ENCODE data around the gene HMGN4. TPM values are rescaled to one million over a fixed set of nuclear protein-coding genes. Genes with fewer than 3 reads are reported as not detected.
A peak's percentile ranks its signal among the peaks of the same experiment; 100 is the strongest.

The HMGN4 gene
- total RNA-seq, 1 donor from 2014 or later = 58.4 TPM

GRCh38 chr6:26553635-26554446 lies 15.7 kb downstream of the HMGN4 start:
- no peaks in the 10 kb centered on the region for H3K27me3 ChIP-seq
- TF ChIP-seq POLR2AphosphoS5 (IDR thresholded peaks at IDR 0.05; ENCODE audit: insufficient read depth in 1 of 2, low read depth in 1 of 2) (peak in 1 of 2 donors; percentile 80), POLR2A (IDR thresholded peaks at IDR 0.05) (no peak), CTCF (IDR thresholded peaks at IDR 0.05) (no peak)
- H3K36me3 ChIP-seq = no peaks in the 10 kb centered on the region
- H3K27ac ChIP-seq = peak overlapping the region; percentile 91
- peaks cover 7% of the 10 kb centered on the region for H3K4me1 ChIP-seq
- intact Hi-C loops (cut with DNase I) = loop anchor here (5.0 to 10.0 kb wide), 2 partner anchors 242 to 1281 kb away; a partner anchor contains a TSS
- DNase-seq (ENCODE audit: extremely low spot score in 2 of 2) = no peak
- peak overlapping the region; percentile 49 to 51 for H3K4me3 ChIP-seq
- H3K9me3 ChIP-seq = no peaks in the 10 kb centered on the region

GRCh38 chr6:26554447-26554696 lies 16.2 kb downstream of the HMGN4 start:
- H3K4me3 ChIP-seq = peak overlapping the region; percentile 49 to 51
- TF ChIP-seq POLR2AphosphoS5 (IDR thresholded peaks at IDR 0.05; ENCODE audit: insufficient read depth in 1 of 2, low read depth in 1 of 2) (no peak), CTCF (IDR thresholded peaks at IDR 0.05) (no peak), POLR2A (IDR thresholded peaks at IDR 0.05) (no peak)
- H3K9me3 ChIP-seq = no peaks in the 10 kb centered on the region
- peaks cover 7% of the 10 kb centered on the region for H3K4me1 ChIP-seq
- DNase-seq (ENCODE audit: extremely low spot score in 2 of 2) = no peak
- H3K27me3 ChIP-seq = no peaks in the 10 kb centered on the region
- peak overlapping the region; percentile 91 for H3K27ac ChIP-seq
- H3K36me3 ChIP-seq = no peaks in the 10 kb centered on the region
- intact Hi-C loops (cut with DNase I) = loop anchor here (5.0 to 10.0 kb wide), 2 partner anchors 242 to 1280 kb away; a partner anchor contains a TSS

GRCh38 chr6:26554697-26555504 lies 16.7 kb downstream of the HMGN4 start:
- intact Hi-C loops (cut with DNase I) = loop anchor here (5.0 to 10.0 kb wide), 2 partner anchors 243 to 1280 kb away; a partner anchor contains a TSS
- DNase-seq (ENCODE audit: extremely low spot score in 2 of 2) = no peak
- H3K4me3 ChIP-seq = peak overlapping the region; percentile 49 to 51

GRCh38 chr6:26555505-26556262 lies 17.5 kb downstream of the HMGN4 start:
- H3K36me3 ChIP-seq = no peaks in the 10 kb centered on the region
- H3K27ac ChIP-seq = peak overlapping the region; percentile 91
- peak overlapping the region; percentile 49 to 51 for H3K4me3 ChIP-seq
- H3K4me1 ChIP-seq = peaks cover 7% of the 10 kb centered on the region
- H3K9me3 ChIP-seq = no peaks in the 10 kb centered on the region
- intact Hi-C loops (cut with DNase I) = loop anchor here (10.0 kb wide), 1 partner anchor 1279 kb away; a partner anchor contains a TSS
- DNase-seq (ENCODE audit: extremely low spot score in 2 of 2) = no peak
- no peak for TF ChIP-seq POLR2A (IDR thresholded peaks at IDR 0.05)
- no peak for TF ChIP-seq POLR2AphosphoS5 (IDR thresholded peaks at IDR 0.05; ENCODE audit: insufficient read depth in 1 of 2, low read depth in 1 of 2)
- no peak for TF ChIP-seq CTCF (IDR thresholded peaks at IDR 0.05)
- no peaks in the 10 kb centered on the region for H3K27me3 ChIP-seq

More at GRCh38 chr6:26554697-26555504, 16.7 kb downstream of the HMGN4 start:
- H3K9me3 ChIP-seq = no peaks in the 10 kb centered on the region
- no peaks in the 10 kb centered on the region for H3K27me3 ChIP-seq
- H3K27ac ChIP-seq = peak overlapping the region; percentile 91
- H3K4me1 ChIP-seq = peaks cover 7% of the 10 kb centered on the region
- no peak for TF ChIP-seq CTCF (IDR thresholded peaks at IDR 0.05)
- H3K36me3 ChIP-seq = no peaks in the 10 kb centered on the region

Data from vagina (tissue), 2 donors.